SK-N-SH (cell line): ENCODE data around the gene SOX15. TPM values are rescaled to one million over a fixed set of nuclear protein-coding genes. Genes with fewer than 3 reads are reported as not detected.
A peak's percentile ranks its signal among the peaks of the same experiment; 100 is the strongest.

Experiments used
- CTCF ChIA-PET: fragments of 300-600, 350-600 bp; formaldehyde crosslinking; extraction: SDS; loops from one replicate; lab custom pipeline; 2021; lab: Yijun Ruan, JAX
- POLR2A ChIA-PET: fragments of 350-600 bp; sonication (Branson Sonifier 250); formaldehyde crosslinking; extraction: SDS; loops from one replicate; lab custom pipeline; 2020; ENCODE audit warnings: antibody characterized with exemption, inconsistent platforms; lab: Yijun Ruan, JAX
- DNase-seq: peaks from one replicate; pipeline ENCODE4 v3.0.0; 2012
- H2AFZ ChIP-seq: fragments of 200-600 bp; sonication (generic); 2 replicates; pipeline ENCODE4 v1.8.1; 2016; ENCODE audit warnings: antibody characterized with exemption, mild to moderate bottlenecking, low read depth
- H3F3A ChIP-seq: fragments of 200-600 bp; sonication (generic); replicated peaks from 2 replicates; pipeline ENCODE3; 2016; ENCODE audit warnings: antibody characterized with exemption, mild to moderate bottlenecking; ENCODE audit not compliant: insufficient read depth
- H3K27ac ChIP-seq, 2 experiments: fragments of 200-500 bp in 1 of 2; fragments of 200-600 bp in 1 of 2; sonication (Bioruptor generic) in 1 of 2; sonication (generic), shearing (Covaris generic) in 1 of 2; 2 replicates each; pipeline versions ENCODE4 v1.5.1 to v1.6.1; 2014 to 2016; ENCODE audit warnings: low read depth in 2 of 2, inconsistent platforms in 1 of 2, low read length in 1 of 2, mild to moderate bottlenecking in 1 of 2, mixed read lengths in 1 of 2
- H3K27me3 ChIP-seq: fragments of 200-600 bp; sonication (generic), shearing (Covaris generic); 2 replicates; pipeline ENCODE4 v1.6.1; 2016; ENCODE audit warnings: mixed run types; ENCODE audit not compliant: insufficient read depth
- H3K36me3 ChIP-seq, 2 experiments: fragments of 200-500 bp in 1 of 2; fragments of 200-600 bp in 1 of 2; sonication (Bioruptor generic) in 1 of 2; sonication (generic) in 1 of 2; replicated peaks in 1 of 2; 2 replicates each; pipeline versions ENCODE3 to v1.5.1; 2014 to 2016; ENCODE audit warnings: low read length in 1 of 2, mild to moderate bottlenecking in 1 of 2; ENCODE audit not compliant: insufficient read depth in 2 of 2, control insufficient read depth in 1 of 2
- H3K4me1 ChIP-seq, 2 experiments: fragments of 200-500 bp in 1 of 2; fragments of 200-600 bp in 1 of 2; sonication (Bioruptor generic) in 1 of 2; sonication (generic), shearing (Covaris generic) in 1 of 2; 2 replicates each; pipeline versions ENCODE4 v1.5.1 to v1.6.1; 2014 to 2016; ENCODE audit warnings: low read depth in 1 of 2, low read length in 1 of 2, mixed run types in 1 of 2; ENCODE audit not compliant: insufficient read depth in 2 of 2, control insufficient read depth in 1 of 2
- H3K4me2 ChIP-seq: fragments of 200-600 bp; sonication (generic), shearing (Covaris generic); 2 replicates; pipeline ENCODE4 v1.6.1; 2017; ENCODE audit warnings: mixed run types
- H3K4me3 ChIP-seq, 2 experiments: fragments of 200-500 bp in 1 of 2; fragments of 200-600 bp in 1 of 2; sonication (Bioruptor generic) in 1 of 2; sonication (generic), shearing (Covaris generic) in 1 of 2; 2 replicates each; pipeline versions ENCODE4 v1.5.1 to v1.8.1; 2014 to 2016; ENCODE audit warnings: low read depth in 2 of 2, inconsistent platforms in 1 of 2, low read length in 1 of 2, mild to moderate bottlenecking in 1 of 2, mixed read lengths in 1 of 2, moderate library complexity in 1 of 2
- H3K79me2 ChIP-seq: fragments of 200-600 bp; sonication (generic); 2 replicates; pipeline ENCODE4 v1.8.1; 2017; ENCODE audit warnings: mild to moderate bottlenecking; ENCODE audit not compliant: insufficient read depth
- H3K9ac ChIP-seq: fragments of 200-600 bp; sonication (generic); 2 replicates; pipeline ENCODE4 v1.6.1; 2017; ENCODE audit warnings: mixed run types
- H3K9me2 ChIP-seq: fragments of 200-600 bp; sonication (generic); 2 replicates; pipeline ENCODE4 v1.6.1; 2017; ENCODE audit warnings: mixed run types
- H3K9me3 ChIP-seq: fragments of 200-600 bp; sonication (generic); 2 replicates; pipeline ENCODE4 v1.6.1; 2017; ENCODE audit warnings: mixed run types, mild to moderate bottlenecking, moderate library complexity
- H4K20me1 ChIP-seq: fragments of 200-600 bp; sonication (generic); 2 replicates; pipeline ENCODE4 v1.6.1; 2017; ENCODE audit warnings: mild to moderate bottlenecking, mixed run types; ENCODE audit not compliant: insufficient read depth
- CHD2 ChIP-seq: fragments of 150-350 bp; IDR thresholded peaks from 2 replicates; pipeline ENCODE4 v1.6.1; 2018; ENCODE audit warnings: low read length; ENCODE audit not compliant: partially characterized antibody
- ELF1 ChIP-seq: IDR thresholded peaks from 2 replicates; pipeline ENCODE4 v1.4.0; 2012
- FOXJ3 ChIP-seq: sonication (generic); formaldehyde crosslinking; IDR thresholded peaks from 2 replicates; pipeline ENCODE4 v1.5.1; 2020; ENCODE audit warnings: mild to moderate bottlenecking, missing genetic modification reagents
- FOXM1 ChIP-seq: IDR thresholded peaks from 2 replicates; pipeline ENCODE4 v1.4.0; 2012; ENCODE audit warnings: low read depth, mild to moderate bottlenecking
- MAX ChIP-seq: IDR thresholded peaks from 2 replicates; pipeline ENCODE4 v1.4.0; 2012; ENCODE audit warnings: low read depth
- MXI1 ChIP-seq: IDR thresholded peaks from 2 replicates; pipeline ENCODE4 v1.6.1; 2012; ENCODE audit warnings: mild to moderate bottlenecking, low read depth, low read length, improper control_type of control experiment
- NRF1 ChIP-seq: IDR thresholded peaks from 2 replicates; pipeline ENCODE4 v1.6.1; 2012; ENCODE audit warnings: low read depth, mild to moderate bottlenecking, low read length
- RAD21 ChIP-seq: IDR thresholded peaks from 2 replicates; pipeline ENCODE4 v1.6.1; 2012; ENCODE audit warnings: mild to moderate bottlenecking, low read length
- RCOR1 ChIP-seq: fragments of 150-350 bp; IDR thresholded peaks from 2 replicates; pipeline ENCODE4 v1.6.1; 2017; ENCODE audit warnings: antibody characterized with exemption, low read length
- TAF1 ChIP-seq: IDR thresholded peaks from 2 replicates; pipeline ENCODE4 v1.6.1; 2012; ENCODE audit warnings: low read depth, mild to moderate bottlenecking, low read length, moderate library complexity, borderline replicate concordance
- YY1 ChIP-seq: IDR thresholded peaks from 2 replicates; pipeline ENCODE4 v1.4.0; 2012; ENCODE audit warnings: low read depth, mild to moderate bottlenecking
- WGBS: methylation state at CpG from one replicate; pipeline ENCODE4 v1.1.6; 2017; ENCODE audit warnings: low lambda C conversion rate; 5-methylcytosine and 5-hydroxymethylcytosine counted together
- polyA plus RNA-seq, 3 experiments: library from polyadenylated mRNA; depleted of rRNA; stranded (reverse); fragments of >200 nt; gene quantifications; 2 replicates each; pipeline ENCODE4 v1.2.3, GENCODE V29; 2012

SOX15 gene
- polyA plus RNA-seq, 1 of the 3 experiments (the other 2 are of a cell fraction) = 1.3 TPM

- H3K4me3 ChIP-seq = no peak overlapping the region
- H3K4me1 ChIP-seq = no peaks in the 10 kb centered on the region
- no peaks in the 10 kb centered on the region for H4K20me1 ChIP-seq
- 0 out of 2 replicates have a peak, but pooled peaks cover 2% of the 10 kb centered on the region for H3K79me2 ChIP-seq
- H3K4me2 ChIP-seq = no peak overlapping the region
- CTCF ChIA-PET = interaction anchor here (3.6 kb wide), 1 partner anchor 67 kb away, joined by 16 read pairs; the partner anchor contains the start of genes TP53 and WRAP53
- H2AFZ ChIP-seq = no peak overlapping the region
- no peaks in the 10 kb centered on the region for H3K27me3 ChIP-seq
- no peak overlapping the region for H3K9ac ChIP-seq
- no peak for DNase-seq
- POLR2A ChIA-PET = no interaction called here
- H3K36me3 ChIP-seq = no peaks in the 10 kb centered on the region
- no peaks in the 10 kb centered on the region for H3F3A ChIP-seq
- 93% methylated on average over 8 of the region's 8 CpGs for WGBS
- H3K9me3 ChIP-seq = no peaks in the 10 kb centered on the region
- H3K27ac ChIP-seq = no peak overlapping the region
- H3K9me2 ChIP-seq = no peaks in the 10 kb centered on the region
- TF ChIP-seq FOXM1 (no peak), RAD21 (no peak), CHD2 (no peak), YY1 (no peak)
These were observed 30.9 kb upstream of the SOX15 start for GRCh38 chr17:7620835-7621234.

- H3K27me3 ChIP-seq = no peaks in the 10 kb centered on the region
- H4K20me1 ChIP-seq = peaks cover 5% of the 10 kb centered on the region; the same call in 1 of the 2 replicates
- CTCF ChIA-PET = interaction anchor here (0.9 to 3.6 kb wide), 3 partner anchors 14 to 266 kb away, joined by 3 to 16 read pairs (median 5); partner anchors contain the start of genes TP53 and WRAP53
- POLR2A ChIA-PET = no interaction called here
- H3K9ac ChIP-seq = no peak overlapping the region
- no peak overlapping the region for H2AFZ ChIP-seq
- DNase-seq = no peak
- no peaks in the 10 kb centered on the region for H3K36me3 ChIP-seq
- no peak overlapping the region for H3K4me3 ChIP-seq
- WGBS = 89% methylated on average over 5 of the region's 5 CpGs
- no peaks in the 10 kb centered on the region for H3K9me2 ChIP-seq
- peaks cover 0 to 2% of the 10 kb centered on the region in 2 experiments; a peak in 2 of 4 replicates for H3K4me1 ChIP-seq
- no peaks in the 10 kb centered on the region for H3F3A ChIP-seq
- TF ChIP-seq FOXJ3 = no peak
- H3K4me2 ChIP-seq = no peak overlapping the region
- no peak overlapping the region for H3K27ac ChIP-seq
- peaks cover 8% of the 10 kb centered on the region for H3K79me2 ChIP-seq
- H3K9me3 ChIP-seq = no peaks in the 10 kb centered on the region
These were observed 28.7 kb upstream of the SOX15 start for GRCh38 chr17:7618608-7619007.

- ChIA-PET CTCF (interaction anchor here (0.6 to 2.1 kb wide), 7 partner anchors 12 to 73 kb away, joined by 3 to 14 read pairs (median 8); partner anchors contain the start of genes MPDU1, SAT2, SOX15 and TP53), POLR2A (interaction anchor here (0.7 to 2.4 kb wide), 8 partner anchors 12 to 72 kb away, joined by 3 to 19 read pairs (median 6); partner anchors contain the start of genes CD68, SAT2, TP53 and WRAP53)
- Histone ChIP-seq H3K4me1 (peaks cover 0 to 18% of the 10 kb centered on the region in 2 experiments; a peak in 3 of 4 replicates), H3K4me2 (peak overlapping the region; percentile 78), H3K27me3 (no peaks in the 10 kb centered on the region), H3K9ac (peak overlapping the region; percentile 57; the same call in 1 of the 2 replicates), H3K4me3 (peak overlapping the region; percentile 46 to 58), H3F3A (peaks cover 4% of the 10 kb centered on the region), H3K79me2 (peaks cover 41% of the 10 kb centered on the region), H3K36me3 (peaks cover 8 to 14% of the 10 kb centered on the region in 2 experiments), H4K20me1 (peaks cover 38% of the 10 kb centered on the region), H3K9me2 (no peaks in the 10 kb centered on the region), H3K9me3 (no peaks in the 10 kb centered on the region), H2AFZ (peak overlapping the region; percentile 79; the same call in 1 of the 2 replicates), H3K27ac (peak overlapping the region; percentile 71 to 84; a peak in 3 of 4 replicates)
- TF ChIP-seq MAX = peak; percentile 2; the same call in 1 of the 2 replicates
- TF ChIP-seq ELF1 = no peak
- peak; percentile 44; the same call in 1 of the 2 replicates for TF ChIP-seq MXI1
- peak; percentile 94 for TF ChIP-seq NRF1
- TF ChIP-seq RCOR1 = no peak
- TF ChIP-seq TAF1 = peak; percentile 52; the same call in 1 of the 2 replicates
- 4% methylated on average over 28 of the region's 28 CpGs for WGBS
- no peak for DNase-seq
These were observed 25.4 kb upstream of the SOX15 start for GRCh38 chr17:7615265-7615747.
